ENCODE results near the gene TAS1R2. TPM values are rescaled to one million over a fixed set of nuclear protein-coding genes. Genes with fewer than 3 reads are reported as not detected.

The TAS1R2 gene
- total and polyA plus RNA-seq, 9 of the 15 experiments (the other 6 are each of a cell fraction or from before 2014, with no cell fraction given): not detected

DNA sequence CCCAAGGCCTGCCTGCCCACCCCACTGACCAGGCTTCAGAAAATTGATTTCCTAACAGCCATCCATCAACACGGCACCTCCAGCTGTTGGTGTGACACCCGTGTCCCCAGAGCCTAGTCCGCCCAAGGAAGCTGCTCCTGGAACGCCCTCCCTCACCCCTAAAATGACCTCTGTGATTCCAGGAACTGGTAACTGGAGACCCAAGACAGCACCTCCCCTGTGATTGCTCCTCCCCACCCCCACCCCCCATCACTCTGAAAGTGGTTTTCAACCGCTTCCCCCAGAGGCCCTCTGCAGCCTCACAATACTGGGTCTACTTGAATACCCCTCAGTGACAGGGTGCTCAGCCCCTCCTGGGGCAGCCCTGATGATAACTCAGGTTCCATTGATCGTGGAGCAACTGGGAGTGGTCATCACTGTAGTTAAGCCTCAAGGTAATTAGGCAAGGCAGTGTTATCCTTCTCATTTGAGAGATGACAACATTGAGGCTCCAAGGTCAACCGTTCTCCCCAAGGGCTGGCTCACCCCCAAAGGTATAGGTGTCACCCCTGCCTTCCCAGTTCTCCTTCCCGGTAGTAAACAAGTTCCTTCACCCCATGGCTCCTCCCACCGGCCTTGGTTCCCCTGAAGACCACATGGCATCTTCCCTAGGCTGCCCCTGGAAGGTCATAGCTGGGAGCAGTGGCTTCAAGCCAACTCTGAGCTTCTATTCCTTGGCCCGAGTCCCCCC, 52.0 kb downstream of the TAS1R2 start (continued):
- TF ChIP-seq, protein P1, sequence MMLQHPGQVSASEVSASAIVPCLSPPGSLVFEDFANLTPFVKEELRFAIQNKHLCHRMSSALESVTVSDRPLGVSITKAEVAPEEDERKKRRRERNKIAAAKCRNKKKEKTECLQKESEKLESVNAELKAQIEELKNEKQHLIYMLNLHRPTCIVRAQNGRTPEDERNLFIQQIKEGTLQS (IDR thresholded peaks at IDR 0.05): no peak
- TF ChIP-seq, protein P1 (CRISPR knock-in tag; conservative IDR thresholded peaks at IDR 0.05): no peak
- TF ChIP-seq ZFPM2 (CRISPR knock-in tag; IDR thresholded peaks at IDR 0.05) (no peak), PHF21A (IDR thresholded peaks at IDR 0.05; ENCODE audit: borderline replicate concordance, low read depth) (no peak), RBM22 (IDR thresholded peaks at IDR 0.05; ENCODE audit: low read depth, low read length, poor library complexity, severe bottlenecking) (no peak), RHOXF2B (CRISPR knock-in tag; conservative IDR thresholded peaks at IDR 0.05) (no peak), RB1 (IDR thresholded peaks at IDR 0.05; ENCODE audit: low read depth) (no peak), HSF4 (CRISPR knock-in tag; IDR thresholded peaks at IDR 0.05; ENCODE audit: borderline replicate concordance) (no peak), ZNF707 (CRISPR knock-in tag; conservative IDR thresholded peaks at IDR 0.05) (no peak), MEF2A (IDR thresholded peaks at IDR 0.05; ENCODE audit: control insufficient read depth, low read depth, low read length) (no peak), ZNF239 (CRISPR knock-in tag; IDR thresholded peaks at IDR 0.05) (no peak), FOXK2 (conservative IDR thresholded peaks at IDR 0.05 in 1 of 2, IDR thresholded peaks at IDR 0.05 in 1 of 2; ENCODE audit: low read depth in 2 of 2) (peak; percentile 14 to 28; a peak in 1 of 4 replicates), KLF1 (tag; IDR thresholded peaks at IDR 0.05) (no peak), CEBPZ (IDR thresholded peaks at IDR 0.05; ENCODE audit: borderline replicate concordance, low read depth, low read length) (no peak), ZBTB26 (CRISPR knock-in tag; IDR thresholded peaks at IDR 0.05) (no peak), SPI1 (IDR thresholded peaks at IDR 0.05; ENCODE audit: borderline replicate concordance, low read depth, low read length) (no peak), TAF1 (IDR thresholded peaks at IDR 0.05; ENCODE audit: control insufficient read depth, extremely low read depth, insufficient read depth, low read length, severe bottlenecking) (peak; percentile 32), HCFC1 (IDR thresholded peaks at IDR 0.05; ENCODE audit: low read depth, low read length) (no peak), ZNF124 (CRISPR knock-in tag; IDR thresholded peaks at IDR 0.05) (no peak), DIDO1 (tag; IDR thresholded peaks at IDR 0.05; ENCODE audit: low read depth) (no peak), CC2D1A (IDR thresholded peaks at IDR 0.05) (no peak), YBX1 (IDR thresholded peaks at IDR 0.05) (no peak)
- TF ChIP-seq, protein P2, sequence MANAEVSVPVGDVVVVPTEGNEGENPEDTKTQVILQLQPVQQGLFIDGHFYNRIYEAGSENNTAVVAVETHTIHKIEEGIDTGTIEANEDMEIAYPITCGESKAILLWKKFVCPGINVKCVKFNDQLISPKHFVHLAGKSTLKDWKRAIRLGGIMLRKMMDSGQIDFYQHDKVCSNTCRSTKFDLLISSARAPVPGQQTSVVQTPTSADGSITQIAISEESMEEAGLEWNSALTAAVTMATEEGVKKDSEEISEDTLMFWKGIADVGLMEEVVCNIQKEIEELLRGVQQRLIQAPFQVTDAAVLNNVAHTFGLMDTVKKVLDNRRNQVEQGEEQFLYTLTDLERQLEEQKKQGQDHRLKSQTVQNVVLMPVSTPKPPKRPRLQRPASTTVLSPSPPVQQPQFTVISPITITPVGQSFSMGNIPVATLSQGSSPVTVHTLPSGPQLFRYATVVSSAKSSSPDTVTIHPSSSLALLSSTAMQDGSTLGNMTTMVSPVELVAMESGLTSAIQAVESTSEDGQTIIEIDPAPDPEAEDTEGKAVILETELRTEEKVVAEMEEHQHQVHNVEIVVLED (CRISPR knock-in tag; IDR thresholded peaks at IDR 0.05): no peak
